GM19035 (cell line): ENCODE data around the gene DNAJC4.

Source experiments
- ATAC-seq: cut with Tn5 transposase; IDR thresholded peaks from one replicate; pipeline ENCODE4 v1.9.1; 2021; ENCODE audit not compliant: unreplicated experiment

Gene DNAJC4

GRCh38 chr11:64269540-64270220 lies 39.3 kb downstream of the DNAJC4 start:
- peak; percentile 70 for ATAC-seq

DNA sequence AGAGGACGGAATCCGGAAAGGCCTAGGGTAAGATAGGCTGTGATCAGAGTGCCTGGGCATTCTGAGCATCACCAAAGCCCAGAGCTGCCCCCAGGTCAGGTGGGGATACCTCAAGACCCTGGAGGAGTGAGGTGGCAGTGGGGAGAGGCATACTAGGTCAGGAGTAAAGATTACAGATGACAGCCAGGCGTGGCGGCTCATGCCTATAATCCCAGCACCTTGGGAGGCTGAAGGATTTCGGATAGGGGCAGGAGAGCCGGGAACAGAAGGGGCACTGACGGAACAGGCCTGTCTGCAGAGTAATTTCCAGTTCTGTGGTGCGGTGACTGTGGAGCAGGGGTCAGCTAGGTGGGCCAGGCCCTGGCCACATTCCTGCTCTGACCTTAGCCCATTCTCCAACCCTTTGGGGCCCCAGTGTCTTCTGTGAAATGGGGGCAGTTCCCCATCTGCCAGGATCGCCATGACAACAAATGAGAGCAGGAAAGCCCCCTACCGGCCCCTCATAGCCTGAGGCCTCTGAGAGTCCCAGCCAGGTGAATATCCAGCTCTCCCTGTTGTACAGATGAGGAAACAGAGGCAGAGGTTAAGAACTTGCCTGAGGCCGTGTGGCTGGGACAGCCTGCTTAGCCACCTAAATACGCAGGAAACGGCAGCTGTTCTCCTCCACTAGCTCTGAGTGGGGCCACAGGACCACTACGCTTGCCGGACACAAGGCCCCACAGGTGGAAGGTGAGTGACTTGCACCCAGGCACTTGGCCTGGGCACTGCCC lies 44.9 kb downstream of the DNAJC4 start:
- no peak for ATAC-seq

DNA sequence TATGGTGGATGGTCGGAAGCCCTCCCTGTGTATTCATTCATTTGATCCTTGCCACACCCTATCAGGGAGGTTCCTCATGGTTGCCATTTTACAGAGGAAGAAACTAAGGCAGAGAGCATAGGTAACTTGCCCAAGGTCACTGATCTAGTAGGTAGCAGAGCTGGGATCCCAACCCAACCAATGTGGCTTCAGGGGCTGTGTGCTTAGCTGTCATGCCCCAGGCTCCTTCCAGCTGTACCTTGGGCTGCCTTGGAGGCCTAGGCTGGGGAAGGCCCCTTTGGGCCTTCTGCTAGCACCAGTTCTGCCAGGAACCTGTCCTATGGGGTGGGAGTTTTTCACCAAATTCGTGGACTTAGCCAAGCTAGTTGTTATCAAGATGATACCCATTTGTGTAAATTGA lies 45.5 kb downstream of the DNAJC4 start:
- ATAC-seq, result no peak

DNA sequence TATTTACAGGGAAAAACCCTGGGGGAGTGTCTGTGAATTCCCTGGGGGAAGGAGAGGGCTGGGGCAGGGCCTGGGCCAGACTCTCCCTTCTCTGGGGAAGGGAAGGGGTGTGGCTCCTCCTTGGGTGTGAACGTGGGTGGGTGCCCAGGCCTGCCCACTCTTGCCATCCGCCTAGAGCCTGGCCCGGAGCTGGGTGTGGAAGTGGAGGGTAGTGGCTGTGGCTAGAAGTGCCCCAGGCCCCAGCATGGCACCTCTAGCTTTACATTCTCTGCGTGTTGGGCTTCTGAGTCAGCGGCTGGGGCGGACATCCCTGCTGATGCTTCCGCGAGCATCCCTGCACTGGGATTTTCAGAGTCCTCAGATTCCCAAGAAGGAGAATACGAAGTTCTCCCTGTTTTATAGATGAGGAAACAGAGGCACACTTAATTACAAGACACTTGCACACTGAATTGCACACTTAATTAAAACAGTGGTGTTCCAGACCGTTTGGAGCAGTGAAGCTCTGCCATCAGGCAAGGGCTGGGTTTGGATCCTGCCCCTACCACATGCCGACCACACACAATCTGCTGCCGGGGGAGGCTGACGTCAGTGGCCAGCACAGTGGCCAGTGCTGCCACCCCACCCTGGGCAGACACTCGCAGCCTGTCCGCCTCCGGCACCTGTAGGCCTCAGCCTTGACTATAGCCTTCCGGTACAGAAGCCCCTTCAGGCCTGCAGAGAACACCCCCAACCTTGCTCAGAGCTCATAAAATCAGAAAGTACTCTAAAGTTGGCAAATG lies 46.5 kb downstream of the DNAJC4 start:
- no peak for ATAC-seq

- ATAC-seq, result no peak
Measured at GRCh38 chr11:64278576-64279190, 48.3 kb downstream of the DNAJC4 start.

- ATAC-seq, result no peak
Measured at GRCh38 chr11:64281957-64282770, 51.8 kb downstream of the DNAJC4 start.

DNA sequence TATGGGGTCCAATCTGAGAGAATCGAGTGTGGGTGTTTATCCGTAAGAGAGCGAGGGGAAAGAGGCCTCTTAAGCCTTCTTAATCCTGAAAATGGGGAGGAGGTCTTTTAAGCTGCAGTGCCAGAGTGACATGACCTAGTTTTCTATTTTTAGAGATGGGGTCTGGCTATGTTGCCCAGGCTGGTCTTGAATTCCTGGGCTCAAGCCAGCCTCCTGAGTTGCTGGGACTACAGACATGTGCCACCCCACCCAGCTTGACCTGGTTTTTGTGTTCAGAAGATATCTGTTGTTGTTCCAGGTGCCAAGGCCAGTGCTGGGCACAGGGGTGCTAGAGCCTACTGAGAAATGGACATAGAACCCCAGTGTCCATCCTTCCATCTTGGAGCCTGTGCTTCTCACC lies 52.7 kb downstream of the DNAJC4 start:
- no peak for ATAC-seq
